ENCODE results near the gene ALPI.

- no peak for TF ChIP-seq CTCF (conservative IDR thresholded peaks at IDR 0.05; ENCODE audit: low read length)
- TF ChIP-seq EZH2phosphoT487 (IDR thresholded peaks at IDR 0.05; ENCODE audit: borderline replicate concordance, low read depth, low read length) = no peak
Observed at GRCh38 chr2:232485348-232485756, 29.4 kb downstream of the ALPI start.

Measured in OCI-LY7 (cell line).